H1 (cell line): ENCODE results near the gene IGFBP6. TPM values are rescaled to one million over a fixed set of nuclear protein-coding genes. Genes with fewer than 3 reads are reported as not detected.

Source experiments
- CTCF ChIA-PET: fragments of 300-600 bp; sonication (Branson Sonifier 250); formaldehyde crosslinking; loops from one replicate; lab custom pipeline; 2021; ENCODE audit not compliant: partially characterized antibody; lab: Charles Lee
- POLR2A ChIA-PET: fragments of 300-600 bp; sonication (Branson Sonifier 250); formaldehyde crosslinking; loops from one replicate; lab custom pipeline; 2021; ENCODE audit warnings: inconsistent platforms; ENCODE audit not compliant: partially characterized antibody; lab: Charles Lee
- DNase-seq, 2 experiments: peaks; one replicate each; pipeline versions ENCODE4 v3.0.0 to v3.0.0-alpha.2; 2010 to 2022; ENCODE audit warnings: low spot score in 2 of 2, low read depth in 1 of 2, mixed read lengths in 1 of 2
- FAIRE-seq: peaks from 2 replicates; lab custom pipeline; 2011; peaks lifted over from hg19 to GRCh38; lab: Jason Lieb, UNC
- H2AFZ ChIP-seq: 2 replicates; pipeline ENCODE4 v1.8.1; 2012; ENCODE audit warnings: low read length, inconsistent platforms
- H2AK5ac ChIP-seq: 2 replicates; pipeline ENCODE4 v1.6.1; 2013; ENCODE audit warnings: low read depth, low read length
- H2BK120ac ChIP-seq: replicated peaks from 2 replicates; pipeline ENCODE3; 2013; ENCODE audit warnings: low read depth, low read length, inconsistent platforms
- H2BK12ac ChIP-seq: 2 replicates; pipeline ENCODE4 v1.6.1; 2013; ENCODE audit warnings: low read depth, low read length
- H2BK15ac ChIP-seq: 2 replicates; pipeline ENCODE4 v1.6.1; 2013; ENCODE audit warnings: low read length
- H2BK20ac ChIP-seq: 2 replicates; pipeline ENCODE4 v1.6.1; 2013; ENCODE audit warnings: low read length
- H2BK5ac ChIP-seq: 2 replicates; pipeline ENCODE4 v1.6.1; 2013; ENCODE audit warnings: low read depth, low read length
- H3K14ac ChIP-seq: 2 replicates; pipeline ENCODE4 v1.6.1; 2013; ENCODE audit warnings: inconsistent platforms; ENCODE audit not compliant: insufficient read length
- H3K18ac ChIP-seq: 2 replicates; pipeline ENCODE4 v1.6.1; 2013; ENCODE audit warnings: low read length; ENCODE audit errors: extremely low read depth
- H3K23ac ChIP-seq: 2 replicates; pipeline ENCODE4 v1.6.1; 2013; ENCODE audit warnings: inconsistent platforms; ENCODE audit not compliant: insufficient read length
- H3K23me2 ChIP-seq: 2 replicates; pipeline ENCODE4 v1.6.1; 2013; ENCODE audit warnings: low read depth, low read length
- H3K27ac ChIP-seq: 2 replicates; pipeline ENCODE4 v1.6.1; 2011; ENCODE audit warnings: low read depth, low read length, inconsistent platforms
- H3K27me3 ChIP-seq, 4 experiments: replicated peaks in 1 of 4; 1 replicate in 1 of 4; 2 replicates in 3 of 4; pipeline versions ENCODE4 v1.6.1 to v1.8.1; 2011 to 2013; ENCODE audit warnings: low read length in 3 of 4, mild to moderate bottlenecking in 3 of 4, inconsistent platforms in 2 of 4, mixed read lengths in 2 of 4, moderate library complexity in 1 of 4; ENCODE audit not compliant: control insufficient read depth in 3 of 4, insufficient read depth in 3 of 4; ENCODE audit errors: extremely low read depth in 1 of 4
- H3K36me3 ChIP-seq, 4 experiments: 2 replicates each; pipeline versions ENCODE4 v1.6.1 to v1.8.1; 2011 to 2013; ENCODE audit warnings: mild to moderate bottlenecking in 4 of 4, low read length in 3 of 4, moderate library complexity in 2 of 4, control low read depth in 1 of 4, inconsistent platforms in 1 of 4; ENCODE audit not compliant: insufficient read depth in 4 of 4, control insufficient read depth in 2 of 4
- H3K4ac ChIP-seq: replicated peaks from 2 replicates; pipeline ENCODE3; 2013; ENCODE audit warnings: low read length, low read depth, mixed read lengths, inconsistent platforms; ENCODE audit not compliant: insufficient read length
- H3K4me1 ChIP-seq, 4 experiments: replicated peaks in 1 of 4; 1 replicate in 1 of 4; 2 replicates in 3 of 4; pipeline versions ENCODE4 v1.6.1 to v1.8.1; 2011 to 2013; ENCODE audit warnings: low read length in 3 of 4, inconsistent platforms in 2 of 4, mixed read lengths in 1 of 4; ENCODE audit not compliant: insufficient read depth in 4 of 4, control insufficient read depth in 3 of 4
- H3K4me2 ChIP-seq, 2 experiments: 2 replicates each; pipeline versions ENCODE4 v1.6.1 to v1.8.1; 2011 to 2013; ENCODE audit warnings: low read depth in 2 of 2, low read length in 2 of 2, control low read depth in 1 of 2, inconsistent platforms in 1 of 2, mild to moderate bottlenecking in 1 of 2; ENCODE audit not compliant: insufficient read depth in 1 of 2
- H3K4me3 ChIP-seq, 4 experiments: fragments of 200-600, 300-600 bp in 1 of 4; sonication (generic), shearing (Covaris generic), sonication (Bioruptor Twin) in 1 of 4; 2 replicates each; pipeline versions ENCODE4 v1.5.1 to v1.8.1; 2011 to 2016; ENCODE audit warnings: low read length in 4 of 4, low read depth in 3 of 4, control low read depth in 2 of 4, inconsistent platforms in 2 of 4, mild to moderate bottlenecking in 2 of 4, mixed read lengths in 1 of 4, moderate library complexity in 1 of 4; ENCODE audit not compliant: insufficient read depth in 2 of 4; ENCODE audit errors: extremely low read depth in 1 of 4
- H3K56ac ChIP-seq: replicated peaks from 2 replicates; pipeline ENCODE3; 2013; ENCODE audit warnings: low read depth, mild to moderate bottlenecking, mixed read lengths, low read length, inconsistent platforms; ENCODE audit not compliant: insufficient read length
- H3K79me1 ChIP-seq: 2 replicates; pipeline ENCODE4 v1.6.1; 2013; ENCODE audit warnings: low read depth, low read length, control low read depth
- H3K79me2 ChIP-seq, 2 experiments: 2 replicates each; pipeline versions ENCODE4 v1.6.1 to v1.8.1; 2012 to 2013; ENCODE audit warnings: low read length in 2 of 2, mild to moderate bottlenecking in 2 of 2, inconsistent platforms in 1 of 2; ENCODE audit not compliant: insufficient read depth in 2 of 2, control insufficient read depth in 1 of 2
- H3K9ac ChIP-seq, 4 experiments: replicated peaks in 1 of 4; 1 replicate in 1 of 4; 2 replicates in 3 of 4; pipeline versions ENCODE4 v1.6.1 to v1.8.1; 2011 to 2013; ENCODE audit warnings: low read depth in 3 of 4, low read length in 3 of 4, control low read depth in 2 of 4, mild to moderate bottlenecking in 2 of 4, moderate library complexity in 2 of 4, inconsistent platforms in 1 of 4; ENCODE audit errors: extremely low read depth in 1 of 4
- H3K9me3 ChIP-seq, 2 experiments: 2 replicates each; pipeline versions ENCODE4 v1.6.1 to v1.8.1; 2012 to 2013; ENCODE audit warnings: mild to moderate bottlenecking in 2 of 2, moderate library complexity in 2 of 2, control low read depth in 1 of 2, inconsistent platforms in 1 of 2, low read depth in 1 of 2, low read length in 1 of 2, mixed read lengths in 1 of 2; ENCODE audit not compliant: insufficient read depth in 2 of 2
- H4K20me1 ChIP-seq, 2 experiments: replicated peaks in 1 of 2; 2 replicates each; pipeline versions ENCODE3 to v1.8.1; 2011 to 2013; ENCODE audit warnings: inconsistent platforms in 2 of 2, low read length in 2 of 2, mild to moderate bottlenecking in 1 of 2; ENCODE audit not compliant: insufficient read depth in 2 of 2, control insufficient read depth in 1 of 2
- H4K5ac ChIP-seq: 2 replicates; pipeline ENCODE4 v1.6.1; 2013; ENCODE audit warnings: low read length, low read depth, mixed read lengths, inconsistent platforms; ENCODE audit not compliant: insufficient read length
- H4K8ac ChIP-seq: 2 replicates; pipeline ENCODE4 v1.8.0; 2013; ENCODE audit warnings: mild to moderate bottlenecking, moderate library complexity, low read length, inconsistent platforms; ENCODE audit not compliant: insufficient read depth; ENCODE audit errors: extremely low read depth
- H4K91ac ChIP-seq: replicated peaks from 2 replicates; pipeline ENCODE3; 2013; ENCODE audit warnings: low read length, mixed read lengths, inconsistent platforms; ENCODE audit not compliant: insufficient read length
- BCL11A ChIP-seq, 2 experiments: IDR thresholded peaks; one replicate each; pipeline ENCODE4 v1.6.1; 2011; ENCODE audit warnings: low read depth in 2 of 2, low read length in 2 of 2, mild to moderate bottlenecking in 2 of 2
- CEBPB ChIP-seq: IDR thresholded peaks from 2 replicates; pipeline ENCODE4 v1.6.1; 2012; ENCODE audit warnings: low read depth, low read length
- KDM4A ChIP-seq: IDR thresholded peaks from one replicate; pipeline ENCODE4 v1.7.1; 2012; ENCODE audit warnings: low read depth, mild to moderate bottlenecking, moderate library complexity, low read length, inconsistent platforms; ENCODE audit not compliant: severe bottlenecking
- RAD21 ChIP-seq, 2 experiments: IDR thresholded peaks in 1 of 2; conservative IDR thresholded peaks in 1 of 2; 2 replicates each; pipeline ENCODE4 v1.6.1; 2011; ENCODE audit warnings: low read depth in 2 of 2, low read length in 2 of 2, improper control_type of control experiment in 1 of 2, inconsistent platforms in 1 of 2, mild to moderate bottlenecking in 1 of 2, moderate library complexity in 1 of 2
- RNF2 ChIP-seq: fragments of 200-900, 300-1000 bp; sonication (generic); IDR thresholded peaks from 2 replicates; pipeline ENCODE4 v1.7.1; 2016; ENCODE audit warnings: borderline replicate concordance, low read depth, mild to moderate bottlenecking, antibody characterized with exemption, low read length; ENCODE audit not compliant: poor library complexity, severe bottlenecking; ENCODE audit errors: missing control alignments
- SIN3A ChIP-seq, 2 experiments: IDR thresholded peaks in 1 of 2; conservative IDR thresholded peaks in 1 of 2; 2 replicates each; pipeline ENCODE4 v1.6.1; 2011 to 2012; ENCODE audit warnings: low read length in 2 of 2, improper control_type of control experiment in 1 of 2, low read depth in 1 of 2, mild to moderate bottlenecking in 1 of 2
- SP2 ChIP-seq: IDR thresholded peaks from 2 replicates; pipeline ENCODE4 v1.6.1; 2012; ENCODE audit warnings: mild to moderate bottlenecking, low read length, inconsistent platforms
- SRF ChIP-seq: IDR thresholded peaks from 2 replicates; pipeline ENCODE4 v1.6.1; 2011; ENCODE audit warnings: mild to moderate bottlenecking, low read depth, low read length, moderate library complexity
- ZNF274 ChIP-seq: IDR thresholded peaks from 2 replicates; pipeline ENCODE4 v1.7.0; 2012; ENCODE audit warnings: low read length, borderline replicate concordance; ENCODE audit errors: extremely low read depth
- WGBS, 2 experiments: shearing (Covaris generic) in 1 of 2; methylation state at CpG; one replicate each; pipeline versions ENCODE4 v1.1.6 to v1.1.7; 2013 to 2015; ENCODE audit warnings: low lambda C conversion rate in 2 of 2, mixed read lengths in 2 of 2, inconsistent platforms in 1 of 2, low coverage in 1 of 2, missing lambda C conversion rate in 1 of 2; ENCODE audit not compliant: insufficient replicate concordance in 2 of 2, insufficient coverage in 1 of 2, insufficient read length in 1 of 2; ENCODE audit errors: extremely low coverage in 1 of 2, missing lambda C conversion rate in 1 of 2; 5-methylcytosine and 5-hydroxymethylcytosine counted together
- polyA plus RNA-seq, 7 experiments: library from polyadenylated mRNA; depleted of rRNA in 3 of 7; stranded (reverse) in 5 of 7; unstranded in 2 of 7; fragments of >200 nt in 5 of 7; fragments of 200-250 nt in 2 of 7; gene quantifications; 1 replicate in 5 of 7; 2 replicates in 1 of 7; 4 replicates in 1 of 7; pipeline versions ENCODE4 v1.2.1 to v1.2.3, GENCODE V29; 2011 to 2013; ENCODE audit warnings: missing spikeins in 2 of 7, mixed read lengths in 2 of 7
- total RNA-seq: library from RNA; stranded (reverse); fragmentation: NEBNext Ultra II Directional; extraction: Animal tissue kit (Norgen Biotek cat#: 25700); gene quantifications from 2 replicates; pipeline ENCODE4 v1.2.1, GENCODE V29; 2021
- TF ChIP-seq, protein P1 (sequence below): IDR thresholded peaks from 2 replicates; pipeline ENCODE4 v1.6.1; 2012; ENCODE audit warnings: low read length, inconsistent platforms

Gene IGFBP6
- total and polyA plus RNA-seq, 2 of the 8 experiments (the other 6 are each of a cell fraction or from before 2014, with no cell fraction given), result 13.7 to 14.7 TPM

GRCh38 chr12:53056901-53057300, 40.6 kb upstream of the IGFBP6 start:
- peaks cover 7 to 9% of the 10 kb centered on the region in 2 experiments for H4K20me1 ChIP-seq
- WGBS, 2 experiments, result 86% methylated on average over 7 of the region's 7 CpGs; no CpG with 5 or more reads in 1 of the 2 experiments
- H2BK12ac ChIP-seq, result peak overlapping the region; percentile 33; the same call in 1 of the 2 replicates
- no peak overlapping the region for H3K4ac ChIP-seq
- peaks cover 0 to 8% (median 4%) of the 10 kb centered on the region in 4 experiments; a peak in 6 of 7 replicates for H3K4me1 ChIP-seq
- H2AFZ ChIP-seq, result no peak overlapping the region
- CTCF ChIA-PET, result interaction anchor here (1.1 to 15.7 kb wide), 7 partner anchors 6 to 141 kb away, joined by 3 to 258 read pairs (median 8); partner anchors contain the start of genes IGFBP6 and TNS2
- H4K91ac ChIP-seq, result no peak overlapping the region
- no peak overlapping the region for H3K18ac ChIP-seq
- no peak overlapping the region for H2BK5ac ChIP-seq
- H3K27ac ChIP-seq, result no peak overlapping the region
- H3K9me3 ChIP-seq, result no peaks in the 10 kb centered on the region
- peaks cover 0 to 1% (median 0%) of the 10 kb centered on the region in 4 experiments; a peak in 1 of 8 replicates for H3K36me3 ChIP-seq
- H2AK5ac ChIP-seq, result no peak overlapping the region
- no peak overlapping the region for H3K9ac ChIP-seq
- H3K14ac ChIP-seq, result no peak overlapping the region
- FAIRE-seq, result no peak
- no peaks in the 10 kb centered on the region for H3K79me2 ChIP-seq
- H3K27me3 ChIP-seq, result peaks cover 0 to 12% (median 4%) of the 10 kb centered on the region in 4 experiments; a peak in 4 of 7 replicates
- no peak for DNase-seq
- no peak overlapping the region; the same call in 1 of the 2 replicates for H2BK20ac ChIP-seq
- POLR2A ChIA-PET, result interaction anchor here (1.2 to 5.9 kb wide), 3 partner anchors 7 to 45 kb away, joined by 3 to 26 read pairs (median 16); partner anchors contain the start of gene TNS2
- H2BK120ac ChIP-seq, result no peak overlapping the region
- no peak overlapping the region for H3K56ac ChIP-seq
- peaks cover 4% of the 10 kb centered on the region; the same call in 1 of the 2 replicates for H3K79me1 ChIP-seq
- H4K8ac ChIP-seq, result no peak overlapping the region
- no peak overlapping the region for H3K4me2 ChIP-seq
- H3K4me3 ChIP-seq, result no peak overlapping the region
- H3K23ac ChIP-seq, result no peak overlapping the region
- H4K5ac ChIP-seq, result no peak overlapping the region
- H2BK15ac ChIP-seq, result 0 out of 2 replicates have a peak overlapping the region, but pooled peaks have one; percentile 61
- peaks cover 8% of the 10 kb centered on the region for H3K23me2 ChIP-seq
- TF ChIP-seq RAD21 (IDR thresholded peaks at IDR 0.05 in 1 of 2, conservative IDR thresholded peaks at IDR 0.05 in 1 of 2; ENCODE audit: low read depth in 2 of 2, low read length in 2 of 2) (no peak), SP2 (no peak), BCL11A (IDR thresholded peaks at IDR 0.05; ENCODE audit: low read depth in 2 of 2, low read length in 2 of 2) (no peak), SIN3A (conservative IDR thresholded peaks at IDR 0.05 in 1 of 2, IDR thresholded peaks at IDR 0.05 in 1 of 2; ENCODE audit: low read depth in 1 of 2, low read length in 2 of 2) (no peak), ZNF274 (no peak), SRF (no peak), KDM4A (no peak), CEBPB (no peak), RNF2 (no peak)
- TF ChIP-seq, protein P1, sequence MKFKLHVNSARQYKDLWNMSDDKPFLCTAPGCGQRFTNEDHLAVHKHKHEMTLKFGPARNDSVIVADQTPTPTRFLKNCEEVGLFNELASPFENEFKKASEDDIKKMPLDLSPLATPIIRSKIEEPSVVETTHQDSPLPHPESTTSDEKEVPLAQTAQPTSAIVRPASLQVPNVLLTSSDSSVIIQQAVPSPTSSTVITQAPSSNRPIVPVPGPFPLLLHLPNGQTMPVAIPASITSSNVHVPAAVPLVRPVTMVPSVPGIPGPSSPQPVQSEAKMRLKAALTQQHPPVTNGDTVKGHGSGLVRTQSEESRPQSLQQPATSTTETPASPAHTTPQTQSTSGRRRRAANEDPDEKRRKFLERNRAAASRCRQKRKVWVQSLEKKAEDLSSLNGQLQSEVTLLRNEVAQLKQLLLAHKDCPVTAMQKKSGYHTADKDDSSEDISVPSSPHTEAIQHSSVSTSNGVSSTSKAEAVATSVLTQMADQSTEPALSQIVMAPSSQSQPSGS, result no peak
